H1 (cell line): ENCODE measurements around the gene CEP76. TPM values are rescaled to one million over a fixed set of nuclear protein-coding genes. Genes with fewer than 3 reads are reported as not detected.

ENCODE experiments used
- CTCF ChIA-PET: fragments of 300-600 bp; sonication (Branson Sonifier 250); formaldehyde crosslinking; loops from one replicate; lab custom pipeline; 2021; ENCODE audit not compliant: partially characterized antibody; lab: Charles Lee
- POLR2A ChIA-PET: fragments of 300-600 bp; sonication (Branson Sonifier 250); formaldehyde crosslinking; loops from one replicate; lab custom pipeline; 2021; ENCODE audit warnings: inconsistent platforms; ENCODE audit not compliant: partially characterized antibody; lab: Charles Lee
- DNase-seq, 2 experiments: peaks; one replicate each; pipeline versions ENCODE4 v3.0.0 to v3.0.0-alpha.2; 2010 to 2022; ENCODE audit warnings: low spot score in 2 of 2, low read depth in 1 of 2, mixed read lengths in 1 of 2
- FAIRE-seq: peaks from 2 replicates; lab custom pipeline; 2011; peaks lifted over from hg19 to GRCh38; lab: Jason Lieb, UNC
- H2AFZ ChIP-seq: 2 replicates; pipeline ENCODE4 v1.8.1; 2012; ENCODE audit warnings: low read length, inconsistent platforms
- H2AK5ac ChIP-seq: 2 replicates; pipeline ENCODE4 v1.6.1; 2013; ENCODE audit warnings: low read depth, low read length
- H2BK120ac ChIP-seq: replicated peaks from 2 replicates; pipeline ENCODE3; 2013; ENCODE audit warnings: low read depth, low read length, inconsistent platforms
- H2BK12ac ChIP-seq: 2 replicates; pipeline ENCODE4 v1.6.1; 2013; ENCODE audit warnings: low read depth, low read length
- H2BK15ac ChIP-seq: 2 replicates; pipeline ENCODE4 v1.6.1; 2013; ENCODE audit warnings: low read length
- H2BK20ac ChIP-seq: 2 replicates; pipeline ENCODE4 v1.6.1; 2013; ENCODE audit warnings: low read length
- H2BK5ac ChIP-seq: 2 replicates; pipeline ENCODE4 v1.6.1; 2013; ENCODE audit warnings: low read depth, low read length
- H3K14ac ChIP-seq: 2 replicates; pipeline ENCODE4 v1.6.1; 2013; ENCODE audit warnings: inconsistent platforms; ENCODE audit not compliant: insufficient read length
- H3K18ac ChIP-seq: 2 replicates; pipeline ENCODE4 v1.6.1; 2013; ENCODE audit warnings: low read length; ENCODE audit errors: extremely low read depth
- H3K23ac ChIP-seq: 2 replicates; pipeline ENCODE4 v1.6.1; 2013; ENCODE audit warnings: inconsistent platforms; ENCODE audit not compliant: insufficient read length
- H3K23me2 ChIP-seq: 2 replicates; pipeline ENCODE4 v1.6.1; 2013; ENCODE audit warnings: low read depth, low read length
- H3K27ac ChIP-seq: 2 replicates; pipeline ENCODE4 v1.6.1; 2011; ENCODE audit warnings: low read depth, low read length, inconsistent platforms
- H3K27me3 ChIP-seq, 4 experiments: replicated peaks in 1 of 4; 1 replicate in 1 of 4; 2 replicates in 3 of 4; pipeline versions ENCODE4 v1.6.1 to v1.8.1; 2011 to 2013; ENCODE audit warnings: low read length in 3 of 4, mild to moderate bottlenecking in 3 of 4, inconsistent platforms in 2 of 4, mixed read lengths in 2 of 4, moderate library complexity in 1 of 4; ENCODE audit not compliant: control insufficient read depth in 3 of 4, insufficient read depth in 3 of 4; ENCODE audit errors: extremely low read depth in 1 of 4
- H3K36me3 ChIP-seq, 4 experiments: 2 replicates each; pipeline versions ENCODE4 v1.6.1 to v1.8.1; 2011 to 2013; ENCODE audit warnings: mild to moderate bottlenecking in 4 of 4, low read length in 3 of 4, moderate library complexity in 2 of 4, control low read depth in 1 of 4, inconsistent platforms in 1 of 4; ENCODE audit not compliant: insufficient read depth in 4 of 4, control insufficient read depth in 2 of 4
- H3K4ac ChIP-seq: replicated peaks from 2 replicates; pipeline ENCODE3; 2013; ENCODE audit warnings: low read length, low read depth, mixed read lengths, inconsistent platforms; ENCODE audit not compliant: insufficient read length
- H3K4me1 ChIP-seq, 4 experiments: replicated peaks in 1 of 4; 1 replicate in 1 of 4; 2 replicates in 3 of 4; pipeline versions ENCODE4 v1.6.1 to v1.8.1; 2011 to 2013; ENCODE audit warnings: low read length in 3 of 4, inconsistent platforms in 2 of 4, mixed read lengths in 1 of 4; ENCODE audit not compliant: insufficient read depth in 4 of 4, control insufficient read depth in 3 of 4
- H3K4me2 ChIP-seq, 2 experiments: 2 replicates each; pipeline versions ENCODE4 v1.6.1 to v1.8.1; 2011 to 2013; ENCODE audit warnings: low read depth in 2 of 2, low read length in 2 of 2, control low read depth in 1 of 2, inconsistent platforms in 1 of 2, mild to moderate bottlenecking in 1 of 2; ENCODE audit not compliant: insufficient read depth in 1 of 2
- H3K4me3 ChIP-seq, 4 experiments: fragments of 200-600, 300-600 bp in 1 of 4; sonication (generic), shearing (Covaris generic), sonication (Bioruptor Twin) in 1 of 4; 2 replicates each; pipeline versions ENCODE4 v1.5.1 to v1.8.1; 2011 to 2016; ENCODE audit warnings: low read length in 4 of 4, low read depth in 3 of 4, control low read depth in 2 of 4, inconsistent platforms in 2 of 4, mild to moderate bottlenecking in 2 of 4, mixed read lengths in 1 of 4, moderate library complexity in 1 of 4; ENCODE audit not compliant: insufficient read depth in 2 of 4; ENCODE audit errors: extremely low read depth in 1 of 4
- H3K56ac ChIP-seq: replicated peaks from 2 replicates; pipeline ENCODE3; 2013; ENCODE audit warnings: low read depth, mild to moderate bottlenecking, mixed read lengths, low read length, inconsistent platforms; ENCODE audit not compliant: insufficient read length
- H3K79me1 ChIP-seq: 2 replicates; pipeline ENCODE4 v1.6.1; 2013; ENCODE audit warnings: low read depth, low read length, control low read depth
- H3K79me2 ChIP-seq, 2 experiments: 2 replicates each; pipeline versions ENCODE4 v1.6.1 to v1.8.1; 2012 to 2013; ENCODE audit warnings: low read length in 2 of 2, mild to moderate bottlenecking in 2 of 2, inconsistent platforms in 1 of 2; ENCODE audit not compliant: insufficient read depth in 2 of 2, control insufficient read depth in 1 of 2
- H3K9ac ChIP-seq, 4 experiments: replicated peaks in 1 of 4; 1 replicate in 1 of 4; 2 replicates in 3 of 4; pipeline versions ENCODE4 v1.6.1 to v1.8.1; 2011 to 2013; ENCODE audit warnings: low read depth in 3 of 4, low read length in 3 of 4, control low read depth in 2 of 4, mild to moderate bottlenecking in 2 of 4, moderate library complexity in 2 of 4, inconsistent platforms in 1 of 4; ENCODE audit errors: extremely low read depth in 1 of 4
- H3K9me3 ChIP-seq, 2 experiments: 2 replicates each; pipeline versions ENCODE4 v1.6.1 to v1.8.1; 2012 to 2013; ENCODE audit warnings: mild to moderate bottlenecking in 2 of 2, moderate library complexity in 2 of 2, control low read depth in 1 of 2, inconsistent platforms in 1 of 2, low read depth in 1 of 2, low read length in 1 of 2, mixed read lengths in 1 of 2; ENCODE audit not compliant: insufficient read depth in 2 of 2
- H4K20me1 ChIP-seq, 2 experiments: replicated peaks in 1 of 2; 2 replicates each; pipeline versions ENCODE3 to v1.8.1; 2011 to 2013; ENCODE audit warnings: inconsistent platforms in 2 of 2, low read length in 2 of 2, mild to moderate bottlenecking in 1 of 2; ENCODE audit not compliant: insufficient read depth in 2 of 2, control insufficient read depth in 1 of 2
- H4K5ac ChIP-seq: 2 replicates; pipeline ENCODE4 v1.6.1; 2013; ENCODE audit warnings: low read length, low read depth, mixed read lengths, inconsistent platforms; ENCODE audit not compliant: insufficient read length
- H4K8ac ChIP-seq: 2 replicates; pipeline ENCODE4 v1.8.0; 2013; ENCODE audit warnings: mild to moderate bottlenecking, moderate library complexity, low read length, inconsistent platforms; ENCODE audit not compliant: insufficient read depth; ENCODE audit errors: extremely low read depth
- H4K91ac ChIP-seq: replicated peaks from 2 replicates; pipeline ENCODE3; 2013; ENCODE audit warnings: low read length, mixed read lengths, inconsistent platforms; ENCODE audit not compliant: insufficient read length
- BCL11A ChIP-seq, 2 experiments: IDR thresholded peaks; one replicate each; pipeline ENCODE4 v1.6.1; 2011; ENCODE audit warnings: low read depth in 2 of 2, low read length in 2 of 2, mild to moderate bottlenecking in 2 of 2
- CTBP2 ChIP-seq: IDR thresholded peaks from 2 replicates; pipeline ENCODE4 v1.7.0; 2011; ENCODE audit warnings: borderline replicate concordance, mild to moderate bottlenecking, moderate library complexity, mixed read lengths, low read length; ENCODE audit not compliant: insufficient read depth, insufficient read length
- CTCF ChIP-seq, 3 experiments: IDR thresholded peaks; 1 replicate in 2 of 3; 2 replicates in 1 of 3; pipeline versions ENCODE4 v1.5.1 to v1.6.1; 2011; ENCODE audit warnings: low read length in 3 of 3, mild to moderate bottlenecking in 3 of 3, inconsistent platforms in 2 of 3, low read depth in 1 of 3, moderate library complexity in 1 of 3; ENCODE audit not compliant: insufficient read depth in 1 of 3; ENCODE audit errors: control extremely low read depth in 1 of 3
- MAX ChIP-seq: IDR thresholded peaks from 2 replicates; pipeline ENCODE4 v1.6.1; 2012; ENCODE audit warnings: inconsistent platforms
- NRF1 ChIP-seq: IDR thresholded peaks from 2 replicates; pipeline ENCODE4 v1.6.1; 2011; ENCODE audit warnings: mild to moderate bottlenecking, low read depth, low read length, improper control_type of control experiment
- POLR2A ChIP-seq, 2 experiments: IDR thresholded peaks; 1 replicate in 1 of 2; 2 replicates in 1 of 2; pipeline ENCODE4 v1.6.1; 2011; ENCODE audit warnings: low read depth in 2 of 2, low read length in 2 of 2, mild to moderate bottlenecking in 2 of 2; ENCODE audit errors: control extremely low read depth in 1 of 2
- RAD21 ChIP-seq, 2 experiments: IDR thresholded peaks in 1 of 2; conservative IDR thresholded peaks in 1 of 2; 2 replicates each; pipeline ENCODE4 v1.6.1; 2011; ENCODE audit warnings: low read depth in 2 of 2, low read length in 2 of 2, improper control_type of control experiment in 1 of 2, inconsistent platforms in 1 of 2, mild to moderate bottlenecking in 1 of 2, moderate library complexity in 1 of 2
- RXRA ChIP-seq: IDR thresholded peaks from 2 replicates; pipeline ENCODE4 v1.6.1; 2011; ENCODE audit warnings: low read depth, mild to moderate bottlenecking, low read length, moderate library complexity; ENCODE audit not compliant: insufficient read depth
- SP2 ChIP-seq: IDR thresholded peaks from 2 replicates; pipeline ENCODE4 v1.6.1; 2012; ENCODE audit warnings: mild to moderate bottlenecking, low read length, inconsistent platforms
- TAF1 ChIP-seq: IDR thresholded peaks from 2 replicates; pipeline ENCODE4 v1.6.1; 2011; ENCODE audit warnings: mild to moderate bottlenecking, low read depth, low read length
- TBP ChIP-seq: IDR thresholded peaks from 2 replicates; pipeline ENCODE4 v1.6.1; 2011; ENCODE audit warnings: low read depth, low read length, improper control_type of control experiment
- YY1 ChIP-seq: IDR thresholded peaks from 2 replicates; pipeline ENCODE4 v1.6.1; 2011; ENCODE audit warnings: low read depth, mild to moderate bottlenecking, low read length
- WGBS, 2 experiments: shearing (Covaris generic) in 1 of 2; methylation state at CpG; one replicate each; pipeline versions ENCODE4 v1.1.6 to v1.1.7; 2013 to 2015; ENCODE audit warnings: low lambda C conversion rate in 2 of 2, mixed read lengths in 2 of 2, inconsistent platforms in 1 of 2, low coverage in 1 of 2, missing lambda C conversion rate in 1 of 2; ENCODE audit not compliant: insufficient replicate concordance in 2 of 2, insufficient coverage in 1 of 2, insufficient read length in 1 of 2; ENCODE audit errors: extremely low coverage in 1 of 2, missing lambda C conversion rate in 1 of 2; 5-methylcytosine and 5-hydroxymethylcytosine counted together
- polyA plus RNA-seq, 7 experiments: library from polyadenylated mRNA; depleted of rRNA in 3 of 7; stranded (reverse) in 5 of 7; unstranded in 2 of 7; fragments of >200 nt in 5 of 7; fragments of 200-250 nt in 2 of 7; gene quantifications; 1 replicate in 5 of 7; 2 replicates in 1 of 7; 4 replicates in 1 of 7; pipeline versions ENCODE4 v1.2.1 to v1.2.3, GENCODE V29; 2011 to 2013; ENCODE audit warnings: missing spikeins in 2 of 7, mixed read lengths in 2 of 7
- total RNA-seq: library from RNA; stranded (reverse); fragmentation: NEBNext Ultra II Directional; extraction: Animal tissue kit (Norgen Biotek cat#: 25700); gene quantifications from 2 replicates; pipeline ENCODE4 v1.2.1, GENCODE V29; 2021

CEP76 gene
- total and polyA plus RNA-seq, 2 of the 8 experiments (the other 6 are each of a cell fraction or from before 2014, with no cell fraction given) = 9.0 to 18.1 TPM

GRCh38 chr18:12751503-12751884 lies 49.0 kb upstream of the CEP76 start:
- H3K79me1 ChIP-seq = no peaks in the 10 kb centered on the region
- no peak overlapping the region for H3K4me3 ChIP-seq
- CTCF ChIA-PET = interaction anchor here (1.4 to 1.8 kb wide), 2 partner anchors 20 to 177 kb away, joined by 3 to 4 read pairs; no protein-coding TSS in a partner anchor
- no peak overlapping the region for H4K5ac ChIP-seq
- H3K14ac ChIP-seq = no peak overlapping the region
- no peak overlapping the region for H3K23ac ChIP-seq
- H2AFZ ChIP-seq = no peak overlapping the region
- H3K9me3 ChIP-seq = no peaks in the 10 kb centered on the region
- H3K27me3 ChIP-seq = no peaks in the 10 kb centered on the region
- no peak overlapping the region for H2BK5ac ChIP-seq
- DNase-seq (no peak), FAIRE-seq (no peak)
- no peak overlapping the region for H2BK20ac ChIP-seq
- no peak overlapping the region for H2BK12ac ChIP-seq
- H3K79me2 ChIP-seq = no peaks in the 10 kb centered on the region
- H3K27ac ChIP-seq = no peak overlapping the region
- no peak overlapping the region for H2BK15ac ChIP-seq
- H2AK5ac ChIP-seq = no peak overlapping the region
- H3K23me2 ChIP-seq = no peaks in the 10 kb centered on the region
- H4K20me1 ChIP-seq = peaks cover 0 to 1% of the 10 kb centered on the region in 2 experiments
- no peak overlapping the region for H3K56ac ChIP-seq
- no peaks in the 10 kb centered on the region for H3K36me3 ChIP-seq
- 92% methylated on average over 5 of the region's 5 CpGs; no CpG with 5 or more reads in 1 of the 2 experiments for WGBS, 2 experiments
- H4K8ac ChIP-seq = no peak overlapping the region
- H3K9ac ChIP-seq = no peak overlapping the region
- no peak overlapping the region for H2BK120ac ChIP-seq
- H3K4ac ChIP-seq = no peak overlapping the region
- H3K18ac ChIP-seq = no peak overlapping the region
- no peaks in the 10 kb centered on the region for H3K4me1 ChIP-seq
- H4K91ac ChIP-seq = no peak overlapping the region
- POLR2A ChIA-PET = no interaction called here
- no peak overlapping the region for H3K4me2 ChIP-seq
- no peak for TF ChIP-seq RAD21 (IDR thresholded peaks at IDR 0.05 in 1 of 2, conservative IDR thresholded peaks at IDR 0.05 in 1 of 2; ENCODE audit: low read depth in 2 of 2, low read length in 2 of 2)
- TF ChIP-seq TBP = no peak
- no peak for TF ChIP-seq MAX
- no peak for TF ChIP-seq TAF1
- no peak for TF ChIP-seq POLR2A (IDR thresholded peaks at IDR 0.05; ENCODE audit: control extremely low read depth in 1 of 2, low read depth in 2 of 2, low read length in 2 of 2)
- no peak for TF ChIP-seq BCL11A (IDR thresholded peaks at IDR 0.05; ENCODE audit: low read depth in 2 of 2, low read length in 2 of 2)
- no peak for TF ChIP-seq YY1
- no peak for TF ChIP-seq SP2
- no peak for TF ChIP-seq CTBP2
- no peak for TF ChIP-seq CTCF (IDR thresholded peaks at IDR 0.05; ENCODE audit: control extremely low read depth in 1 of 3, insufficient read depth in 1 of 3, low read depth in 1 of 3, low read length in 3 of 3)
- TF ChIP-seq RXRA = no peak
- no peak for TF ChIP-seq NRF1
